Activated naive CD4-positive, alpha-beta T cell treated with anti-CD3 and anti-CD28 coated beads, Interleukin-2, amount 50 U/mL, for 16 hours (primary cell): Measurements from ENCODE around the gene CASP7.
"Not testable (repeated sequence)": the region's sequence is repeated elsewhere in the genome, so short reads cannot be mapped to it uniquely, and the experiment has no call there.

Experiments
- DNase-seq: peaks from one replicate; pipeline ENCODE4 v3.0.0-alpha.2; 2020

The CASP7 gene

GRCh38 chr10:113679463-113680189 lies at the start of gene CASP7:
TSS of gene CASP7 (plus strand) at chr10:113679912. CDS start at chr10:113697494, 17,582 bp downstream.
- peak; percentile 82 for DNase-seq

GRCh38 chr10:113630929-113631533 lies 48.7 kb upstream of the CASP7 start:
- no peak for DNase-seq

- DNase-seq, result no peak
Measured at GRCh38 chr10:113631684-113632367, 47.9 kb upstream of the CASP7 start.

- DNase-seq, result no peak
Measured at GRCh38 chr10:113639966-113640365, 39.7 kb upstream of the CASP7 start.

- no peak for DNase-seq
Measured at GRCh38 chr10:113641702-113642101, 38.0 kb upstream of the CASP7 start.

GRCh38 chr10:113643183-113643582 lies 36.5 kb upstream of the CASP7 start:
- no peak for DNase-seq

- no peak for DNase-seq
Measured at GRCh38 chr10:113644185-113645120, 35.3 kb upstream of the CASP7 start.

- DNase-seq, result no peak
Measured at GRCh38 chr10:113646336-113647201, 33.1 kb upstream of the CASP7 start.

- DNase-seq, result no peak
Measured at GRCh38 chr10:113647812-113648211, 31.9 kb upstream of the CASP7 start.

- DNase-seq, result no peak
Measured at GRCh38 chr10:113648478-113648877, 31.2 kb upstream of the CASP7 start.

- DNase-seq, result no peak
Measured at GRCh38 chr10:113650172-113650571, 29.5 kb upstream of the CASP7 start.

GRCh38 chr10:113651021-113651420 lies 28.7 kb upstream of the CASP7 start:
- no peak for DNase-seq

GRCh38 chr10:113651898-113652297 lies 27.8 kb upstream of the CASP7 start:
- DNase-seq, result no peak

GRCh38 chr10:113652456-113652855 lies 27.3 kb upstream of the CASP7 start:
- not testable (repeated sequence) for DNase-seq

GRCh38 chr10:113656896-113657295 lies 22.8 kb upstream of the CASP7 start:
- DNase-seq, result no peak

- no peak for DNase-seq
Measured at GRCh38 chr10:113657544-113657943, 22.2 kb upstream of the CASP7 start.

GRCh38 chr10:113661332-113661731 lies 18.4 kb upstream of the CASP7 start:
- no peak for DNase-seq

GRCh38 chr10:113663142-113663541 lies 16.6 kb upstream of the CASP7 start:
- no peak for DNase-seq

- no peak for DNase-seq
Measured at GRCh38 chr10:113663908-113664307, 15.8 kb upstream of the CASP7 start, which contains the start of gene NRAP. TSS of gene NRAP (minus strand) at chr10:113664041. CDS start at chr10:113663882, 159 bp downstream.

- no peak for DNase-seq
Measured at GRCh38 chr10:113665352-113665751, 14.4 kb upstream of the CASP7 start.

GRCh38 chr10:113665806-113666354 lies 13.8 kb upstream of the CASP7 start:
- DNase-seq, result no peak
